Hepatocyte (in vitro differentiated cells): ENCODE measurements around the gene CYB561. TPM values are rescaled to one million over a fixed set of nuclear protein-coding genes. Genes with fewer than 3 reads are reported as not detected.

Experiments
- DNase-seq: peaks from one replicate; pipeline ENCODE4 v3.0.0-alpha.2; 2016; ENCODE audit warnings: low spot score
- H2AFZ ChIP-seq: fragments of 200-600 bp; sonication (generic); 2 replicates; pipeline ENCODE4 v1.6.0; 2016; ENCODE audit warnings: antibody characterized with exemption, mild to moderate bottlenecking
- H3K27ac ChIP-seq: fragments of 200-600 bp; sonication (generic); 2 replicates; pipeline ENCODE4 v1.5.1; 2016; ENCODE audit warnings: mild to moderate bottlenecking
- H3K27me3 ChIP-seq: fragments of 200-600 bp; sonication (generic); 2 replicates; pipeline ENCODE4 v1.6.1; 2016
- H3K36me3 ChIP-seq: fragments of 200-600 bp; sonication (generic); replicated peaks from 2 replicates; pipeline ENCODE4 v1.5.1; 2016; ENCODE audit warnings: low read depth; ENCODE audit not compliant: insufficient read depth
- H3K4me1 ChIP-seq: fragments of 200-600 bp; sonication (generic); 2 replicates; pipeline ENCODE4 v1.5.1; 2016; ENCODE audit warnings: mild to moderate bottlenecking, moderate library complexity; ENCODE audit not compliant: insufficient read depth
- H3K4me2 ChIP-seq: fragments of 200-600 bp; sonication (generic); 2 replicates; pipeline ENCODE4 v1.6.0; 2016
- H3K4me3 ChIP-seq: fragments of 200-600 bp; sonication (generic); 2 replicates; pipeline ENCODE4 v1.5.1; 2016; ENCODE audit warnings: mild to moderate bottlenecking
- H3K79me2 ChIP-seq: fragments of 200-600 bp; sonication (generic); 2 replicates; pipeline ENCODE4 v1.6.0; 2017; ENCODE audit warnings: mild to moderate bottlenecking
- H3K9me2 ChIP-seq: fragments of 200-600 bp; sonication (generic); replicated peaks from 2 replicates; pipeline ENCODE4 v1.6.0; 2017; ENCODE audit warnings: mild to moderate bottlenecking; ENCODE audit not compliant: insufficient read depth
- H3K9me3 ChIP-seq: fragments of 200-600 bp; sonication (generic); 2 replicates; pipeline ENCODE4 v1.5.1; 2016; ENCODE audit warnings: low read depth, mild to moderate bottlenecking
- H4K20me1 ChIP-seq: fragments of 200-600 bp; sonication (generic); 2 replicates; pipeline ENCODE4 v1.6.0; 2016; ENCODE audit warnings: mild to moderate bottlenecking; ENCODE audit not compliant: insufficient read depth, poor library complexity, severe bottlenecking
- EZH2 ChIP-seq: fragments of 200-600 bp; sonication (generic); IDR thresholded peaks from 2 replicates; pipeline ENCODE4 v1.6.1; 2016; ENCODE audit warnings: antibody characterized with exemption, mild to moderate bottlenecking, borderline replicate concordance
- EZH2phosphoT487 ChIP-seq: fragments of 200-600 bp; sonication (generic); IDR thresholded peaks from one replicate; pipeline ENCODE4 v1.6.1; 2018; ENCODE audit warnings: antibody characterized with exemption, mild to moderate bottlenecking, low read depth, moderate library complexity; ENCODE audit not compliant: unreplicated experiment, severe bottlenecking
- WGBS: methylation state at CpG from one replicate; pipeline ENCODE4 v1.1.6; 2016; ENCODE audit warnings: low lambda C conversion rate; ENCODE audit errors: missing lambda C conversion rate; 5-methylcytosine and 5-hydroxymethylcytosine counted together
- polyA plus RNA-seq: library from polyadenylated mRNA; unstranded; fragments of >200 nt; fragmentation: Nextera tagmentation; extraction: Ambion mirVana; gene quantifications from 2 replicates; pipeline ENCODE4 v1.2.1, GENCODE V29; 2016
- total RNA-seq: library from RNA; depleted of rRNA; stranded (reverse); fragments of >200 nt; gene quantifications from 2 replicates; pipeline ENCODE4 v1.2.3, GENCODE V29; 2014
- TF ChIP-seq, protein P1 (sequence below): fragments of 200-600 bp; sonication (generic); IDR thresholded peaks from 2 replicates; pipeline ENCODE4 v1.5.1; 2016; ENCODE audit warnings: antibody characterized with exemption, mild to moderate bottlenecking; ENCODE audit not compliant: poor library complexity

Gene CYB561
- total and polyA plus RNA-seq, 2 experiments from 2014 or later: 12.9 to 20.2 TPM

DNA sequence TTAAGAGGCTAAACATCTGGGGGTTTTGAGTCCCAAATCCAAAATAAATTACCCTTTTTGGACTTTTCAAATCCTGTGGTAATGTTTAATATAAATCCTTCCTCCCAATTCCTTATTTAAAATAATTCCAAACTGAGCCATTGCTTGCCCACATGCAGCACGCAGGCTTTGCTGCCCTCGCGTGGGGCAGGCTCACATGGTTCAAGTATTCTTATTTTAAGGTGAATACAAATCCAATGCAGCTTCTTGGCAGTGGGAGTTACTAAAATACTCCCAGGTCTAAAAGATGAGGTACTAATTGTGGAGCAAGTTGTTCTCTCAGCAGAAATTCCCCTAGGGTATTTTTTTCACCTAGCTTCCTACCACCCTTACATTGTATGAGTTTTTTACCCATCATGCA, 33.0 kb downstream of the CYB561 start:
- no peak overlapping the region for H3K4me3 ChIP-seq
- H3K4me1 ChIP-seq: no peaks in the 10 kb centered on the region
- WGBS: 97% methylated on average over 3 of the region's 3 CpGs
- H3K79me2 ChIP-seq: no peaks in the 10 kb centered on the region
- no peak overlapping the region for H2AFZ ChIP-seq
- no peaks in the 10 kb centered on the region for H3K36me3 ChIP-seq
- TF ChIP-seq, protein P1, sequence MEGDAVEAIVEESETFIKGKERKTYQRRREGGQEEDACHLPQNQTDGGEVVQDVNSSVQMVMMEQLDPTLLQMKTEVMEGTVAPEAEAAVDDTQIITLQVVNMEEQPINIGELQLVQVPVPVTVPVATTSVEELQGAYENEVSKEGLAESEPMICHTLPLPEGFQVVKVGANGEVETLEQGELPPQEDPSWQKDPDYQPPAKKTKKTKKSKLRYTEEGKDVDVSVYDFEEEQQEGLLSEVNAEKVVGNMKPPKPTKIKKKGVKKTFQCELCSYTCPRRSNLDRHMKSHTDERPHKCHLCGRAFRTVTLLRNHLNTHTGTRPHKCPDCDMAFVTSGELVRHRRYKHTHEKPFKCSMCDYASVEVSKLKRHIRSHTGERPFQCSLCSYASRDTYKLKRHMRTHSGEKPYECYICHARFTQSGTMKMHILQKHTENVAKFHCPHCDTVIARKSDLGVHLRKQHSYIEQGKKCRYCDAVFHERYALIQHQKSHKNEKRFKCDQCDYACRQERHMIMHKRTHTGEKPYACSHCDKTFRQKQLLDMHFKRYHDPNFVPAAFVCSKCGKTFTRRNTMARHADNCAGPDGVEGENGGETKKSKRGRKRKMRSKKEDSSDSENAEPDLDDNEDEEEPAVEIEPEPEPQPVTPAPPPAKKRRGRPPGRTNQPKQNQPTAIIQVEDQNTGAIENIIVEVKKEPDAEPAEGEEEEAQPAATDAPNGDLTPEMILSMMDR: no peak
- TF ChIP-seq EZH2 (no peak), EZH2phosphoT487 (no peak)
- no peaks in the 10 kb centered on the region for H3K27me3 ChIP-seq
- H3K9me2 ChIP-seq: no peaks in the 10 kb centered on the region
- H3K4me2 ChIP-seq: no peak overlapping the region
- no peaks in the 10 kb centered on the region for H3K9me3 ChIP-seq
- H4K20me1 ChIP-seq: no peaks in the 10 kb centered on the region
- DNase-seq: no peak
- no peak overlapping the region for H3K27ac ChIP-seq

DNA sequence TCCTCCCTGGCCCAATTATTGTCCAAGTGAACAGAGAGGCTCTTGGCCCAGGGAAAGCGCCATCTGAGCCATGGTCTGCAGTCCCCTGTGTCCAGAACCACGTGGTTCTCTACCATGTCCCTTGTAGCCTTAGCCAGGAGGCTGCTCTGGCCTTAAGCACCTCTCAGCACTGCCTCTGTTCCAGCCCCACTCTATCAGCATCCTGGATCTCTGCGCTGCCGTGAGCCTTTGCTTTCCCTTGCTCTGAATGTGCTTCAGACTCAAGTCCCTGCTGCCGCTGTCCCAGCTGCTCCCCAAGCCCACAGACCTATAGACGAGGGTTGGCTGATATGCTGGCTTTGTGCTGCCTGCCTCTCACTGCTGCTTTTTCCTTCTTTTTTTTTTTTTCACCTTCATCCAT, 33.9 kb downstream of the CYB561 start:
- no peaks in the 10 kb centered on the region for H3K27me3 ChIP-seq
- H3K79me2 ChIP-seq: no peaks in the 10 kb centered on the region
- H3K9me2 ChIP-seq: no peaks in the 10 kb centered on the region
- H3K4me1 ChIP-seq: no peaks in the 10 kb centered on the region
- TF ChIP-seq, protein P1: no peak
- TF ChIP-seq EZH2 (no peak), EZH2phosphoT487 (no peak)
- H3K4me3 ChIP-seq: no peak overlapping the region
- H3K36me3 ChIP-seq: no peaks in the 10 kb centered on the region
- H4K20me1 ChIP-seq: no peaks in the 10 kb centered on the region
- 89% methylated on average over 6 of the region's 6 CpGs for WGBS
- H3K27ac ChIP-seq: no peak overlapping the region
- H3K4me2 ChIP-seq: no peak overlapping the region
- no peak for DNase-seq
- H3K9me3 ChIP-seq: no peaks in the 10 kb centered on the region
- no peak overlapping the region for H2AFZ ChIP-seq

DNA sequence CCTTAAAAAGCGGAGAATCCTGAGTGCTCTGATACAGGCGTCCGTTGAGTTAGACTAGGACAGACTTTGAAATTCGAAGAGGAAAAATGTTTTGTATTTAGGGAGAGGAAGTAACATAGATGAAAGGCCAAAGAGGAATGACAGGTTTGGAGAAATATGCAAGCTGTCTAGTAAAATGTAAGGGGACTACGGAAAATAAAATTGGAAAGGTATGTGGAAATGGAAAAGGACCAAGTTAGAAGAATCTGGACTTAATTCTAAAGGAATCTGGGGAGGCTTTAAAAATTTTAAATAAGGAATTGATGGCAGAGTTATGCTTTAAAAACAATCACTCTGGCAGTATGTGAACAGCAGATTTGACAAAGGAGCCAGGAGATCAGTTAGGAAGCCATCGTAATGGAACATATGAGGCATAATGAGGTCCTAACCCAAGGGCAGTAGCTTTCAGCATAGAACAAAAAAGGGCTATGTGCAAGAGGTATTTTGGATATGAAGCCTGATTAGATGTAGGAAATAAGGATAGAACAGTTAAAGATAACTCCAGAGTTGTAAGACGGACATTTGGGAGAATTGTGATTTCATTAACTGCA, 38.3 kb downstream of the CYB561 start:
- no peaks in the 10 kb centered on the region for H3K4me1 ChIP-seq
- 78% methylated on average over 7 of the region's 7 CpGs for whole genome bisulfite sequencing
- TF ChIP-seq EZH2 (no peak), EZH2phosphoT487 (no peak)
- TF ChIP-seq, protein P1: no peak
- no peaks in the 10 kb centered on the region for H3K9me3 ChIP-seq
- no peaks in the 10 kb centered on the region for H4K20me1 ChIP-seq
- H3K27me3 ChIP-seq: no peaks in the 10 kb centered on the region
- no peaks in the 10 kb centered on the region for H3K79me2 ChIP-seq
- H3K9me2 ChIP-seq: no peaks in the 10 kb centered on the region
- H3K27ac ChIP-seq: no peak overlapping the region
- H3K4me2 ChIP-seq: no peak overlapping the region
- no peak for DNase-seq
- no peaks in the 10 kb centered on the region for H3K36me3 ChIP-seq
- H3K4me3 ChIP-seq: no peak overlapping the region
- H2AFZ ChIP-seq: no peak overlapping the region
